CD4-positive, CD25-positive, alpha-beta regulatory T cell (primary cell): ENCODE results near the gene BLOC1S4. TPM values are rescaled to one million over a fixed set of nuclear protein-coding genes. Genes with fewer than 3 reads are reported as not detected.

Experiments
- ATAC-seq, 2 donors: fragments of 150-1000 bp; cut with Tn5 transposase; one replicate each; pipeline ENCODE4 v1.10.0; 2021; ENCODE audit warnings: low read depth in 2 of 2, moderate number of reproducible peaks in 2 of 2, moderate library complexity in 1 of 2
- DNase-seq, 3 donors: peaks; one replicate each; pipeline versions ENCODE4 v3.0.0 to v3.0.0-alpha.2; 2012 to 2022; ENCODE audit warnings: mixed read lengths in 1 of 3
- H3K27ac ChIP-seq: one replicate; pipeline ENCODE4 v1.7.0; 2013; ENCODE audit warnings: mild to moderate bottlenecking, low read length; ENCODE audit not compliant: insufficient read depth, poor library complexity, severe bottlenecking
- H3K27me3 ChIP-seq: one replicate; pipeline ENCODE4 v1.7.0; 2013; ENCODE audit warnings: low read length; ENCODE audit not compliant: control insufficient read depth, insufficient read depth
- H3K36me3 ChIP-seq: one replicate; pipeline ENCODE4 v1.7.0; 2013; ENCODE audit warnings: mild to moderate bottlenecking, low read length, moderate library complexity; ENCODE audit not compliant: control insufficient read depth, insufficient read depth
- H3K4me1 ChIP-seq: 2 replicates; pipeline ENCODE4 v1.7.0; 2013; ENCODE audit warnings: mild to moderate bottlenecking, low read length; ENCODE audit not compliant: insufficient read depth, control insufficient read depth, poor library complexity, severe bottlenecking
- H3K4me3 ChIP-seq: one replicate; pipeline ENCODE4 v1.7.0; 2013; ENCODE audit warnings: low read depth, mild to moderate bottlenecking, low read length, moderate library complexity
- H3K9me3 ChIP-seq, 2 experiments: 1 replicate in 1 of 2; 2 replicates in 1 of 2; pipeline ENCODE4 v1.7.0; 2013; ENCODE audit warnings: low read length in 2 of 2, mild to moderate bottlenecking in 1 of 2, moderate library complexity in 1 of 2; ENCODE audit not compliant: control insufficient read depth in 2 of 2
- H3K27ac Mint-ChIP-seq, 3 donors: one replicate each; pipeline ENCODE4 v1.8.0; 2020 to 2022; ENCODE audit warnings: mild to moderate bottlenecking in 3 of 3, mixed read lengths in 3 of 3, moderate library complexity in 2 of 3
- H3K27me3 Mint-ChIP-seq: one replicate; pipeline ENCODE4 v1.8.0; 2022; ENCODE audit warnings: mild to moderate bottlenecking, mixed read lengths
- H3K36me3 Mint-ChIP-seq: one replicate; pipeline ENCODE4 v1.8.0; 2020; ENCODE audit warnings: mixed read lengths
- H3K4me1 Mint-ChIP-seq, 4 donors: one replicate each; pipeline ENCODE4 v1.8.0; 2020 to 2022; ENCODE audit warnings: mixed read lengths in 4 of 4, mild to moderate bottlenecking in 1 of 4
- H3K4me3 Mint-ChIP-seq, 4 donors: one replicate each; pipeline ENCODE4 v1.8.0; 2020 to 2022; ENCODE audit warnings: mild to moderate bottlenecking in 4 of 4, mixed read lengths in 4 of 4, moderate library complexity in 3 of 4
- H3K9me3 Mint-ChIP-seq, 7 donors: one replicate each; pipeline ENCODE4 v1.8.0; 2020 to 2022; ENCODE audit warnings: mixed read lengths in 7 of 7, mild to moderate bottlenecking in 3 of 7, moderate library complexity in 2 of 7
- polyA plus RNA-seq, 4 donors: library from polyadenylated mRNA; unstranded; fragments of 300-500 nt; fragmentation: Illumina TruSeq; gene quantifications; one replicate each; pipeline ENCODE4 v1.2.3, GENCODE V29; 2021
- total RNA-seq: library from RNA; stranded (reverse); gene quantifications from one replicate; pipeline ENCODE4 v1.2.3, GENCODE V29; 2022

BLOC1S4 gene
- total and polyA plus RNA-seq, 5 donors from 2014 or later: 27.5 to 103 (median 91.0) TPM

GRCh38 chr4:6764976-6765620 is 49.1 kb downstream of the BLOC1S4 start:
- peak overlapping the region in 1 of 4 donors; percentile 32 for H3K4me3 Mint-ChIP-seq
- H3K27ac Mint-ChIP-seq: no peak overlapping the region
- no peak for DNase-seq
- H3K4me1 ChIP-seq: peaks cover 24% of the 10 kb centered on the region
- no peak overlapping the region for H3K27ac ChIP-seq
- H3K9me3 Mint-ChIP-seq: no peaks in the 10 kb centered on the region
- no peaks in the 10 kb centered on the region for H3K27me3 Mint-ChIP-seq
- peaks cover 0 to 47% (median 21%) of the 10 kb centered on the region in 4 donors for H3K4me1 Mint-ChIP-seq
- no peaks in the 10 kb centered on the region for H3K36me3 ChIP-seq
- H3K27me3 ChIP-seq: no peaks in the 10 kb centered on the region
- no peaks in the 10 kb centered on the region for H3K9me3 ChIP-seq
- H3K4me3 ChIP-seq: no peak overlapping the region
- no peak for ATAC-seq
- no peaks in the 10 kb centered on the region for H3K36me3 Mint-ChIP-seq

- no peaks in the 10 kb centered on the region for H3K9me3 ChIP-seq
Observed at GRCh38 chr4:6765703-6766102, 49.7 kb downstream of the BLOC1S4 start.

More at GRCh38 chr4:6765703-6766102, 49.7 kb downstream of the BLOC1S4 start:
- DNase-seq (no peak), ATAC-seq (no peak)
- H3K36me3 Mint-ChIP-seq: no peaks in the 10 kb centered on the region
- H3K27ac Mint-ChIP-seq: peak overlapping the region in 1 of 3 donors; percentile 42
- peaks cover 0 to 49% (median 21%) of the 10 kb centered on the region in 4 donors for H3K4me1 Mint-ChIP-seq
- no peaks in the 10 kb centered on the region for H3K9me3 Mint-ChIP-seq
- no peaks in the 10 kb centered on the region for H3K36me3 ChIP-seq
- H3K27me3 ChIP-seq: no peaks in the 10 kb centered on the region
- H3K4me1 ChIP-seq: peaks cover 24% of the 10 kb centered on the region
- no peak overlapping the region for H3K4me3 Mint-ChIP-seq
- no peaks in the 10 kb centered on the region for H3K27me3 Mint-ChIP-seq
- H3K4me3 ChIP-seq: no peak overlapping the region
- H3K27ac ChIP-seq: no peak overlapping the region

Other genes starting within 250 kb of the BLOC1S4 start
- gene PPP2R2C, start 243.6 kb upstream of the BLOC1S4 start, total RNA-seq: not detected
- gene PPP2R2C, start 243.6 kb upstream of the BLOC1S4 start, polyA plus RNA-seq: not detected
- 43.8 TPM for gene MAN2B2, start 141.0 kb upstream of the BLOC1S4 start, total RNA-seq
- 10 to 100 TPM; 15.6 to 26.1 (median 20.1) TPM for gene MAN2B2, start 141.0 kb upstream of the BLOC1S4 start, polyA plus RNA-seq
- 202 TPM for gene MRFAP1, start 75.5 kb upstream of the BLOC1S4 start, total RNA-seq
- 100 to 1,000 TPM; 148 to 188 (median 180) TPM for gene MRFAP1, start 75.5 kb upstream of the BLOC1S4 start, polyA plus RNA-seq
- not detected for gene S100P, start 22.3 kb upstream of the BLOC1S4 start, total RNA-seq
- 1 to 10 TPM in 3 of 4 donors, not detected in 1; 1.2 to 4.1 (median 1.5) TPM for gene S100P, start 22.3 kb upstream of the BLOC1S4 start, polyA plus RNA-seq
- 32.6 TPM for gene MRFAP1L1, start 6.3 kb upstream of the BLOC1S4 start, total RNA-seq
- 100 to 1,000 TPM; 139 to 156 (median 150) TPM for gene MRFAP1L1, start 6.3 kb upstream of the BLOC1S4 start, polyA plus RNA-seq
- 25.3 TPM for gene KIAA0232, start 66.6 kb downstream of the BLOC1S4 start, total RNA-seq
- gene KIAA0232, start 66.6 kb downstream of the BLOC1S4 start, polyA plus RNA-seq: 10 to 100 TPM in 2 of 4 donors, 1 to 10 TPM in 2; 5.6 to 16.7 (median 10.8) TPM
- gene TBC1D14, start 193.7 kb downstream of the BLOC1S4 start, total RNA-seq: 67.7 TPM
- 10 to 100 TPM; 46.6 to 63.0 (median 52.0) TPM for gene TBC1D14, start 193.7 kb downstream of the BLOC1S4 start, polyA plus RNA-seq